Activated CD4-positive, alpha-beta T cell treated with anti-CD3 and anti-CD28 coated beads for 36 hours (primary cell): ENCODE results near the gene IRAK1. TPM values are rescaled to one million over a fixed set of nuclear protein-coding genes. Genes with fewer than 3 reads are reported as not detected.

Experiments
- ATAC-seq: fragments of 200-7000 bp; cut with Tn5 transposase; one replicate; pipeline ENCODE4 v1.10.0; 2021; ENCODE audit warnings: mild to moderate bottlenecking, moderate library complexity
- CTCF ChIA-PET: fragments of 350-600 bp; sonication (Branson Sonifier 250); formaldehyde crosslinking; loops from one replicate; lab custom pipeline; 2021; ENCODE audit warnings: antibody characterized with exemption; lab: Charles Lee
- POLR2A ChIA-PET: fragments of 350-600 bp; sonication (Branson Sonifier 250); formaldehyde crosslinking; loops from one replicate; lab custom pipeline; 2021; ENCODE audit warnings: antibody characterized with exemption, inconsistent platforms; lab: Charles Lee
- DNase-seq: peaks from one replicate; pipeline ENCODE4 v3.0.0-alpha.2; 2020
- H3K27ac Mint-ChIP-seq: one replicate; pipeline ENCODE4 v1.8.0; 2021; ENCODE audit warnings: mixed read lengths
- H3K27me3 Mint-ChIP-seq: one replicate; pipeline ENCODE4 v1.8.0; 2021; ENCODE audit warnings: mixed read lengths
- H3K36me3 Mint-ChIP-seq: one replicate; pipeline ENCODE4 v1.8.0; 2021; ENCODE audit warnings: low read depth, mixed read lengths
- H3K4me1 Mint-ChIP-seq: one replicate; pipeline ENCODE4 v1.8.0; 2021; ENCODE audit warnings: mixed read lengths
- H3K4me3 Mint-ChIP-seq: one replicate; pipeline ENCODE4 v1.8.0; 2021; ENCODE audit warnings: mild to moderate bottlenecking, moderate library complexity, mixed read lengths
- H3K9me3 Mint-ChIP-seq: one replicate; pipeline ENCODE4 v1.8.0; 2021; ENCODE audit warnings: low read depth, mixed read lengths
- intact Hi-C, 2 experiments: fragments of 100-400 bp; cut with DNase I in 1 of 2; cut with micrococcal nuclease in 1 of 2; formaldehyde crosslinking; loops; one replicate each; pipeline versions ENCODE4 v1.14.2 to v1.15.1; 2022 to 2024; cut with DNase I, micrococcal nuclease
- microRNA-seq: library from miRNA; unstranded; fragments of <30 nt; microRNA quantifications from one replicate; pipeline ENCODE4 v1.2.0, GENCODE V29; 2021; ENCODE audit warnings: borderline replicate concordance
- total RNA-seq, 2 experiments: library from RNA; stranded (reverse); gene quantifications; one replicate each; pipeline ENCODE4 v1.2.3, GENCODE V29; 2021

Gene IRAK1
- total RNA-seq, 2 experiments from 2014 or later, result 84.3 to 93.6 TPM

- H3K27ac Mint-ChIP-seq, result no peak overlapping the region
- intact Hi-C loops, result no loop called here
- CTCF ChIA-PET, result interaction anchor here (1.4 kb wide), 1 partner anchor 13 kb away, joined by 6 read pairs; no protein-coding TSS in a partner anchor
Measured at GRCh38 chrX:153960786-153961185, 58.9 kb downstream of the IRAK1 start.

More at GRCh38 chrX:153960786-153961185, 58.9 kb downstream of the IRAK1 start:
- Mint-ChIP-seq H3K9me3 (no peaks in the 10 kb centered on the region), H3K4me1 (peaks cover 10% of the 10 kb centered on the region), H3K27me3 (no peaks in the 10 kb centered on the region), H3K4me3 (no peak overlapping the region), H3K36me3 (peaks cover 23% of the 10 kb centered on the region)
- DNase-seq (no peak), ATAC-seq (no peak)
- POLR2A ChIA-PET, result no interaction called here

Small RNA genes within 50 kb of the gene (microRNA-seq; reads per million reads assigned to microRNA genes)
- gene MIR3202-1, result not detected
- gene MIR3202-2, result not detected
- not detected for gene MIR718

Other genes starting within 250 kb of the IRAK1 start
- not detected for gene SRPK3, start 238.9 kb downstream of the IRAK1 start, total RNA-seq
- gene IDH3G, start 225.5 kb downstream of the IRAK1 start, total RNA-seq, result 10 to 100 TPM; 48.8 to 62.4 TPM
- gene SSR4, start 225.2 kb downstream of the IRAK1 start, total RNA-seq, result 100 to 1,000 TPM; 124 to 146 TPM
- gene PDZD4, start 189.4 kb downstream of the IRAK1 start, total RNA-seq, result 1 to 10 TPM; 2.4 to 4.3 TPM
- under 1 TPM; 0.47 to 0.57 TPM for gene L1CAM, start 133.7 kb downstream of the IRAK1 start, total RNA-seq
- gene AVPR2, start 115.2 kb downstream of the IRAK1 start, total RNA-seq, result not detected
- gene ARHGAP4, start 93.6 kb downstream of the IRAK1 start, total RNA-seq, result 100 to 1,000 TPM; 130 to 135 TPM
- gene NAA10, start 84.9 kb downstream of the IRAK1 start, total RNA-seq, result 100 to 1,000 TPM; 108 to 115 TPM
- gene RENBP, start 75.3 kb downstream of the IRAK1 start, total RNA-seq, result 1 to 10 TPM; 6.0 to 8.1 TPM
- 100 to 1,000 TPM in 1 of 2 experiments, 10 to 100 TPM in 1; 99.5 to 147 TPM for gene HCFC1, start 48.1 kb downstream of the IRAK1 start, total RNA-seq
- 1 to 10 TPM; 4.4 to 5.4 TPM for gene TMEM187, start 47.1 kb downstream of the IRAK1 start, total RNA-seq
- 10 to 100 TPM; 50.7 to 60.0 TPM for gene MECP2, start 77.8 kb upstream of the IRAK1 start, total RNA-seq
- gene OPN1LW, start 124.3 kb upstream of the IRAK1 start, total RNA-seq, result not detected
- not detected for gene OPN1MW, start 162.7 kb upstream of the IRAK1 start, total RNA-seq
- gene OPN1MW2, start 199.9 kb upstream of the IRAK1 start, total RNA-seq, result not detected
- not detected for gene OPN1MW3, start 237.7 kb upstream of the IRAK1 start, total RNA-seq